Stimulated activated CD4-positive, alpha-beta T cell treated with anti-CD3 and anti-CD28 coated beads, Interleukin-4, amount 100 ng/mL, for 24 hours (primary cell): Measurements from ENCODE around the gene PROK2.

ENCODE experiments used
- DNase-seq: peaks from one replicate; pipeline ENCODE4 v3.0.0-alpha.2; 2020

The PROK2 gene

DNA sequence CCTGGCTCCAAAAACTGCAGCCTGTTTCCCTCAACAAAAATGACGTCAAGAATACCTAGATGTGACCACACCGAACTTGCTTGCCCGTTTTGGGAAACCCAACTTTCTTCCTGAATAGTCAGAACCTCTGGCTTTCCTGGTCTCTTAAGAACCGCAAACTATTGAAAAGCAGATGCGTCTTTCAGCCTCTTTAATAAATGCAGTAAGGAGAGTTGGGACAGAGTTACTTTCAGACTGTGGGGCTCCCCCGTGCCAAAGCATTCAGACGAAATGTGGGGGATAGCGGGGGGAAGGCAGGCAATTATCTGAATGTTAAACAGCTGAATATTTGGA is 1.2 kb upstream of the PROK2 start:
- no peak for DNase-seq

DNA sequence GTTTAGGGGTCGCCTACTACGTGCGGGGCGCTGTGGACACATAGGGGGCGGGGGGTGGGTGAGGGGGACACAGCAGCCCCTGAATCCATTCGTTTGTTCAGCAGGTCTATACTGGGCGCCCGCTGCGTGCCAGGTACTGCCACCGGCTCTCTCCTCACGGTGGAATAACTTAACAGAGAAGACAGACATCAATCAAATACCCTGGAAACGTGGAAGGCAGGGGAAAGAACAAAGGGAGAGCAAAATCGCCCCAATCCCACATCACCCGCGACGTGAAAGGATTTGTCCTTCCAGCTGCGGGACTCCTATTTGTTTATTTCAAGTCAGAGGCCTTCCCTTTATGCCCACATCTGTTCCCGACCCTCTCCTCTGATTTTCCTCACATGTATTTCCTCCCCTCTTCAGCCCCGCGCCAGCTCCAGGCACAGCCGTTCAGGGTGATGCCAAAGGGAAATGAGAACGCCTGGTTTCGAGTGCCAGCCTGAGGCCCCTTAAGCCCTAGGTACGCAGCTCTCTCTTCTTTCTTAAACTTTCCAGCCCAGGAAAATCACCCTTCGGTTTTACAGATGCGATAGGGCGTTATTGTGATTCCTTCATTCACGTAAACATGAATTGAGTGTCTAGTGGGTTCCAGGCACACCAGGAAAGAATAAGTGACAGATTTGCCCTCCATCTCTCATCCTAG is 726 bp upstream of the PROK2 start:
- DNase-seq: no peak

DNA sequence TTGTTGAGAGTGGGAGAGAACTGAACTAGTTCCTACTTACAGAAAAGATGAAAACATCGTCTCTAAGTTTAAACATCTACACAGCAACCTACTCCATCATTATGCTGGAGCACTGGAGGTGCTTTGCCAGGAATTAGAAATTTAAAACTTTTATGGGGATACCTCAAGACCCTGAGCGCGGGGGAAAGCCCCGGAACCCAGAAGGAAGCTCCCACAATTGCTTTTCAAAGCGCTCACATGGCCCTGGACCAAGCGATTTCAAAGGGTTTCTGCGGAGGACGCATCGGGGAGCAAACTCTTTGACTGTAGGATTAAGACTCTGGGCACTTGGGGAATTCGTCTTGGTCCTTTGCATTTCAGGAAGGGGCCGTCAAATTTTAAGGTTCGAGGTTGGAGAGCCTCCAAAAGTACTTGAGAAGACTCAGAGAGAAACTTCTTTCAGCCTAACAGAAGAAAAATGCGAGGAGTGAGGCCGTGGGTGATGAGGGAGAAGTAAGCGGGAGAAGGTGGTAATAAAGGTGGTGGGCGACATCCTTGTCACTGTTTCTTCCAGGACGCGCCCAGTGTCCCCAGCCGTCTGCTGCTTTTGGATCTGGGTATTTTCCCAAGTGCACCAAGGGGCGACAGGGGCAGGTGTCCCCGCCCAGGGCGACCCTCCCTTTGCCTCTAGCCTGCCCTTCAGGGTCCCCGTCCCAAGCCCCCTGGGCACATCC is 591 bp downstream of the PROK2 start:
- no peak for DNase-seq

DNA sequence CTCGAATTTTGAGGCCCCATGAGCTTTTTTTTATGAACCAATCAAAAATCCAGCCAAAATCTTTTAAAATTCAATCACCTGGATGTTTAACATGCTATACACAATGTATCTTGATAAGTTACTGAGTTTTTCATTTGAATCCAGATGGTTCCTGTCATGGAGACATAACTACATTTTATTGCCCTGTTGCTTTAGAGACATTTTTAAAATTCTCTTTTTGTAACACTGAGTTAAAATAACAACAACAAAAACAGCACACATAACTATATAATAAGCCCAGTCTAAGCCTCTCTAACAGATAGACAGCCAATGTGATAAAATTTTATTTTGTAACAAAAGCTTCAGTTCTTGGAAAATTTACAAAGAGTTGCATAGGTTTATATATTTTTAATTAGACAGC is 1.8 kb downstream of the PROK2 start:
- DNase-seq: no peak

DNA sequence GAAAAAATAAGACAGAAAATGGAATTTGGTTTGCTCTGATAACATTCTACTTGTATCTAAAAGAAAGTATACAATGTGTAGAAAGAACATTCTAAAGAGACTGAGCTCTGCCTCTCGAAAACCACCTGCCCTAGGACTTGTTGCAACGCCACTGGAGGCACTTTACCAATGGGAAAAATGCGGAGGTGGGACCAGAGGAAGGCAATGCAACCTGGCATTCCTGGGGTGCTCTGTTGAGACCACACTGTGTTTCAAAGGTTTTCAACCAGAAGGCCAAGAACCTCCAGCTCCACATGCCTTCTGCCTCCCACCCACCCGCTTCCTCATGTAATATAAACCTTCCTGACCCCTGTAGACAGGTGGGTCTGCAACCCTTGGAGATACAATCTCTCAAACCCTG is 4.5 kb downstream of the PROK2 start:
- no peak for DNase-seq

DNA sequence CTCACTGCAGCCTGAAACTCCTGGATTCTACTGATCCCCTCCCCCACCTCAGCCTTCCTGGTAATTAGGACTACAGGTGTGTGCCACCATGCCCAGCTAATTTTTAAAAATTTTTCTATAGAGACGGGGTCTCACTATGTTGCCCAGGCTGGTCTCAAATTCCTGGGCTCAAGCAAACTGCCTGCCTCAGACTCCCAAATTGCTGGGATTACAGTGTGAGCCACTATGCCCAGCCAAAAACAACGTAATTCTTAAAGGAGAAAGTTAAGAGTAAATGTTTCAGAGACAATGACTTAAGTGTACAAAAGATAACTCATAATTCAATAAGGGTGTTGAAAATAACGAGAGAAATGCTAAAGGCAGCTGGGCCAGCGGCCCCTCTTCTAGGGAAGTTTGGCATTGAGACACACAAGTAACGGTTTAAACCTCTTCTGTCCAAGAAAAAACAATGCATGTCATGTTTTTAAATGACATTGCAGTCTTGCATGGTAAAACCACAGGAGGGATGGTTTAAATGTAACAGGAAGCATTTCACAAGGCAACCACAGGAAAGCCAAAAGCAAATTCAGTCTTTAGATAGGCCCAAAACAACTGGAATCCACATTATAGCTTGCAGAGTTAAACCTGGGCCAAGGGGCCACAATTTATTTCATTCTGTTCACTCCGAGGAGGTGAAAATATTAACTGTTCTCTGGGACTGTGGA is 5.1 kb downstream of the PROK2 start:
- no peak for DNase-seq

DNA sequence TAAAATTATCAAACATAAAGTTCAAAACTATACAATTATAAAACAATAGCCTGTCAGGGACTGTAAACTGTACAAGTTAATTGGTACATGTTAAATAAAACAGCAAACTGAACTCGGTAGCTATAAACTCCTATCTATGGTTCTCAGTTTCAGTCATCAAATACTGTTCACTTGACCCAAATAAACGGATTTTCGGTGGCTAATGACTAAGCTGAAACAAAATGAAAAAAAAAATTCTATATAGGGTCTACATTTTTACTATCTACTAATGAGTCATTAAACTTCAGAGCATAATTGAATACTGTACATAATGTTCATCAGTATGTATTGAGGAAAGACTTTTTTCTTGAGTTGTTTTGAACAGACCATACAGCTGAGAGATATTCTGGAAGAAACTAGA is 6.6 kb downstream of the PROK2 start:
- DNase-seq: no peak

DNA sequence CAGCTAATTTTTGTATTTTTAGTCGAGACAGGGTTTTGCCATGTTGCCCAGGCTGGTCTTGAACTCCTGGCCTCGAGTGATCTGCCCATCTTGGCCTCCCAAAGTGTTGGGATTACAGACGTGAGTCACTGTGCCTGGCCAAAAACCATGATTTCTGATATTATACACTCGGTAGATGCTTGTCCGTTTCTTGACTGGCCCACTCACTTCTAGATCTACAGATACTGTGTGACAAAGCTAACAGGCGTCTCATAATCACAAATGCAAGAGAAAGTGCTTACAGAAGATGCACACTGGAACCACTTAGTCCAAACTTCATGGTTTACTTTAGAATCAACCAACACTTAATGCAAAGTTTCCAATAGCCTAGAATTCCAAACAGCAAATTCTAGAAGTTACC is 8.4 kb downstream of the PROK2 start:
- no peak for DNase-seq

DNA sequence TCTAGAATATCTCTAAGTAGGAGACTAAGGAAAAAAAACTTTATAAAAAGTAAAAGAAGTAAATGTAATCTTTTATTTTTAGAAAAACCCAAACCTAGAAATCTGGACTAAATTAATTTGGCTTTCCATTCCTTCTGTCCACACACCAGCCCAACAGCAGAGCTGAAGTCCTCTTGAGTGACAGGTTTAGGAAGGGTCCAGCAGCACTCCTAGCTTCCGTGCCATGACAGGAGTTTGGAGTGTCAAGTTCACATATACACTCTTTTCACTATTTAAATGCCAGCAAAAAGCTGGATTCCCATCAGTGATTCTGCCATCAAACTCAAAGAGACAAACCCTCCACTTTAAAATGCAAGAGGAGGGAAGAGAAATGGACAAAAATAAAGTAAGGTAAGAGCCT is 13.1 kb downstream of the PROK2 start:
- DNase-seq: no peak

DNA sequence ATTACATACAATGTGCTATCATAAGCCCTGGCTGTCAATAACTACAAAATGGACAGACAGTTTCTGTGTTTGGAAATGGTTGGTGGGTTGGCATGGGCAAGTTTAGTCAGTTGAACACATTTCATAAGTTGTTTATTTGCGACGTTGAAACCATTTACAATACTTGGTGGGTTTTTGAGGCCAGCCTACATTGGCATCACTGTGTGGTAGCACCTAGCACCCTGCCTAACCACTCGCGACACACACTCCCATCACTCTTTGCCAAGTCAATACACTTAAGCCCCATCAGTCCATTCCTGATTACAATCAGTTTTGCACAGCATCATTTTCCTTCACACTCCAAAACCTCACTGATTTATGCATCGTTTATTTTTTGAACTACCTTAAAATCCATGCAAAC is 13.8 kb downstream of the PROK2 start:
- no peak for DNase-seq

DNA sequence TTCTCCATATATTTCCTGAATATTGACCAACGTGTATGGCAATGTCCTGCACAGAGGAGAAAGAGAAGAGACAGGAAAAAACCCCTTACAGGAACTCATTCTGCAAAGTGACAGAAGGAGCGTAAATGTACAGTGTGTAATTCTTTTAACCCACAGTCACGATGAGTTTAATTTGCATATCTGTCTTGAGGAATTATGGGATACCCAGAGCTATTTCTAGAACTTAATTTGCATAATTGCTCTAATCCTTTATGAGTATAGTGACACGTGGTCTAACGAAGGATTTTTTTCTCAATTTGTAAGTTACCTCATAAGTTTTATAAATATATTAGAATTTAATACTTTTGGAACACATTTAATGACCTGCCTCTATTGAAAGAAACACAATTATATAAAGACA is 21.5 kb downstream of the PROK2 start:
- DNase-seq: no peak

DNA sequence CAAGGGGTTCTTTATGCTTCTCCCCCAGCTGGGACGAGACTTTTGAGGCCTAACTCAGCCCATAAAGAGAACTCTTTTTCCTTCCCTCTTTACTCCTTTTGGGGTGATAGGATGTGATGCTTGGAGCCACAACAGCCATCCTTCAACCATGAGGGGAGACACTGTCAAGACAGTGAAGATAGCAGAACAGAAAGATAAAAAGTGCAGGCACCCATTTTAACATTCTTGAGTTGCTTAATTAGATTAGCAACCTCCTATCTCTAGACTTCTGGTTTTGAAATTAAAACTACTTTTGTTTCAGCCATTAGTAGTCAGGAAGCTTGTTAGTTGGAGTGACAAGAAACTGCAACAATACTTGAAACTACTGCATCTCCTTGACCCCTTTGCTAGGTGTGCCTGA is 24.8 kb downstream of the PROK2 start:
- DNase-seq: no peak

DNA sequence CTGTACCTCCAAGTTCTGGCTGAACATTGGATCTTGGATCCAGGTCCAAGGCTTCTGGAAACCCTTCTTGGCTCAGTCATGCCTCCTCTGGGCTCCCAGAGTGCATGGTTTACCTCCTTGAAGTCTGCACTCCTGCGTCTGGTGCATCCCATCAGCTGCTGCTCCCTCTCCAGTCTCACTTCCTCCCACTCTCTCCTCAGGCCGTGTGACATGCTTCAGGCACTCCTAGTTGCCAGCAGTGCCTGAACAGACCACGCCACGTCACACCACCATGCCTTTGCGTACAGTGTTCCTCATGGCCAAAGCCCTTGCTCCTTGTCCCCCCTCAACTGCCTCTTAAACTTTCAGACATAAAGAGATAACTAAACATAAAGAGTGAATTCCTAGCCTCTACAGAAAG is 25.5 kb downstream of the PROK2 start:
- DNase-seq: no peak

DNA sequence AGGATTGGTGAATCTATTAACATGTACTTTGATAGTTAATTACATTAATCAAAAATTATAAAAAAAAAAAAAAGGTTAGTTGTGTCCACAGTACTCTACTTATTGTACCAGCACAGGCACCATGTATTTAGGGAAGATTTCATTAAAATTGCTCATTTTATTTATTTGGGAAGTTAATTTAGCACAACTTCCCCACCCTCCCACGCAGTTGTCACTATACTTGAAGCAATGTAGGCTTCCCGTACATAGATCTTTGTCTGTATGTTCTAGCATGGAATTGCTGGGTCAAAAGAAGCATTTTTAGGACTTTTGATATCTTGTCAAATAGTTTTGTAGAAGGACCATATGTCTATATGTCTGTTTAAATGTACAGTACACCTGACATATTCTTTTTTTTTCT is 26.9 kb downstream of the PROK2 start:
- DNase-seq: no peak

DNA sequence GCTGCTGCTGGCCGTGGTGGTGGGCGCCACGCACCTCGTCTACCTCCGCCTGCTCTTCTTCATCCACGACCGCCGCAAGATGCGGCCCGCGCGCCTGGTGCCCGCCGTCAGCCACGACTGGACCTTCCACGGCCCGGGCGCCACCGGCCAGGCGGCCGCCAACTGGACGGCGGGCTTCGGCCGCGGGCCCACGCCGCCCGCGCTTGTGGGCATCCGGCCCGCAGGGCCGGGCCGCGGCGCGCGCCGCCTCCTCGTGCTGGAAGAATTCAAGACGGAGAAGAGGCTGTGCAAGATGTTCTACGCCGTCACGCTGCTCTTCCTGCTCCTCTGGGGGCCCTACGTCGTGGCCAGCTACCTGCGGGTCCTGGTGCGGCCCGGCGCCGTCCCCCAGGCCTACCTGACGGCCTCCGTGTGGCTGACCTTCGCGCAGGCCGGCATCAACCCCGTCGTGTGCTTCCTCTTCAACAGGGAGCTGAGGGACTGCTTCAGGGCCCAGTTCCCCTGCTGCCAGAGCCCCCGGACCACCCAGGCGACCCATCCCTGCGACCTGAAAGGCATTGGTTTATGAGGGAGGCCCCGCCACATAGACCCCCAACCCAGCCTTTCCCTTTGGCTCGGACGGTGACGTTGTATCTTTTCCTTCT is 30.2 kb downstream of the PROK2 start:
- DNase-seq: no peak

DNA sequence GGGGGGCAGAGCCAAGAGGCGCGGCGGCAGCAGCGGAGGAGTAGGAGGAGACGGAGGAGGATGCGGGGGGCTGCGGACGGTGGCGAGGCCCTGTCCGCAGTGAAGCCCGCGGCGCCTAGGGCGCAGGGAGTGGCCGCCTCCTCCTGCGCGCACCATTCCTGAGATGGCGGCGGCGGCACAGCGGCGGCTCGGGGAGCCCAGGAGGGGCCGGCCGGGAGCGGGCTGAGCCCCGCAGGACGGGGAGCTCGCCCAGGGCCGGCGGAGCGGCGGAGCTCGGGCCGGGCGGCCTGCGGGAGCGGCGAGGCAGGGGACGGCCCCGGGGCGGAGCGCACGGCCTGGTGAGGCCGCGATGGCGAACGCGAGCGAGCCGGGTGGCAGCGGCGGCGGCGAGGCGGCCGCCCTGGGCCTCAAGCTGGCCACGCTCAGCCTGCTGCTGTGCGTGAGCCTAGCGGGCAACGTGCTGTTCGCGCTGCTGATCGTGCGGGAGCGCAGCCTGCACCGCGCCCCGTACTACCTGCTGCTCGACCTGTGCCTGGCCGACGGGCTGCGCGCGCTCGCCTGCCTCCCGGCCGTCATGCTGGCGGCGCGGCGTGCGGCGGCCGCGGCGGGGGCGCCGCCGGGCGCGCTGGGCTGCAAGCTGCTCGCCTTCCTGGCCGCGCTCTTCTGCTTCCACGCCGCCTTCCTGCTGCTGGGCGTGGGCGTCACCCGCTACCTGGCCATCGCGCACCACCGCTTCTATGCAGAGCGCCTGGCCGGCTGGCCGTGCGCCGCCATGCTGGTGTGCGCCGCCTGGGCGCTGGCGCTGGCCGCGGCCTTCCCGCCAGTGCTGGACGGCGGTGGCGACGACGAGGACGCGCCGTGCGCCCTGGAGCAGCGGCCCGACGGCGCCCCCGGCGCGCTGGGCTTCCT is 31.0 kb downstream of the PROK2 start, which contains the start of gene GPR27:
TSS of gene GPR27 (plus strand) at position 155 of the 909 bp plus-strand sequence. CDS start at position 350, 195 bp downstream.
- no peak for DNase-seq

DNA sequence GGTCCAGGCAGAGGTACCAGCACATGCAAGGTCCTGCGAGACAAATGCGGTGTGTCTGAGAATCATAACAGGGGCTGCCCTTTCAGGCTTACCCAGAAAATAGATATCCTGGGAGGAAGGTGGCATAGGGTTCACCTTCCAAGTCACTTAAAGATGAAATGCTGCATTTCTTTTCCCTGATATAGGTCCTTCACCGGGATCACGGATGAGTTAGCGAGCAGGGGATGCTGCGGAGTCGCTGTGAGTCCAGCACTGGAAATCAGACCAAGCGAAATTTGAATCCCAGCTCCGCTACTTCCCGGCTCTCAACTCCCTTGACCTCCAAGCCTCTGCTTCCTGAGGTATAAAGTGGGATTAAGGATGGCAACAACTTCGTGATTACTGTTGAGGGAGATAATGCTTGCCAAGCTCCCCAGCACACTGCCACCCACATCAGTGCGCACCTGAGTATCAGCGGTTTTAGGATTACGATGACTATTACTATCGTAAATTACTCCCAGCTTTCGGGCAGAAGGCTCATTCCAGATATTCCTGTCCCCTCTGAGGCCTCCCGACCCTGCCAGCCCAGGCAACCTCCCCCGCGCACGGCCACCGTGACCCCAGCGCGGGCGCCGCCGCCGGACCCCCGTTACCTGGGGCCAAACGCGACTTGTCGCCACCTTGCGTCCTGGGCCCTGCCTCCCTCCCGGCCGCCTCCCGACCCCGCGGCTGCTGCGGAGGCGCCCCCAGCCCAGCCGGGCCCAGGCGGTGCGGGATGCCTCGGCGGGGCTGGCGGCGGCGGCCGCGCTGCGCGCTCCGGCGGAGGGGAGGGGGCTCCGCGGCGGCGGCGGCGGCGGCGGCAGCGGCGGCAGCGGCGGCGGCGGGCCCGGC is 31.9 kb downstream of the PROK2 start:
- no peak for DNase-seq

DNA sequence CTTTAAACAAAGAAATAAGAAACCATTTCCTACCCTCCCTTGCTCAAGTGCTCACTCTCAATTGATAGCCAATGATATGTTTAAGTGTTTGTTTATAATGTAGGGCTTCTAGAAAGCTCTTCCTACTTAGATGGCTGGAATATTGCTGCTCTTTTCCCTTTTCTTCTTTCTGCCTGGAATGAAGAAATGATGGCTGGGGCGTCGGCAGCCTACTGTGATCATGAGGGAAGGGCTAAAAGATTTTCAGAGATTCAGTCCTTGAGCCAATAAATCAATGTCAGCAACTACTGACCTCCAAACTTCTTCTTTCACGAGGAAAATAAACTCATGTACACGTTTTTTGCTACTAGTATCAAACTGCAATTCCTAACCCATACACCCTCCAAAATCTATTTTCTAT is 33.3 kb downstream of the PROK2 start:
- no peak for DNase-seq

DNA sequence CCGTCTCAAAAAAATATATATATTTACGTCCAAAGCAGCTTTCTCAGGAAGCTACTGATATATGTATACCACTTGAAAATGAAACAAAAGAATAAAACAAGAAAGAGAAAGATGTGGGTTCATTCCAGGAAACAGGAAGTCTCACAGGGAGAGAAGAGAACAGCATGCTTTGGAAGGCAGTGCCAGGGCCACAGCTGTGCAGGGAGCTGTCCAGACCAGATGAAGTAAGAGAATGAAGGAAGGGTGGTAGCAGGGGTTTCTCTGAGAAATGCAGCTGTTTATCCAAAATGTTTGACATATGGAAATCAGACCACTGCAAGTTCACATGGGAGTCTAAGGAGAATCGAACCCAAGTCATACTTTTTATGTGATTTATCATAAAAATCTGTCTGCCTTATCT is 40.2 kb downstream of the PROK2 start:
- DNase-seq: no peak

DNA sequence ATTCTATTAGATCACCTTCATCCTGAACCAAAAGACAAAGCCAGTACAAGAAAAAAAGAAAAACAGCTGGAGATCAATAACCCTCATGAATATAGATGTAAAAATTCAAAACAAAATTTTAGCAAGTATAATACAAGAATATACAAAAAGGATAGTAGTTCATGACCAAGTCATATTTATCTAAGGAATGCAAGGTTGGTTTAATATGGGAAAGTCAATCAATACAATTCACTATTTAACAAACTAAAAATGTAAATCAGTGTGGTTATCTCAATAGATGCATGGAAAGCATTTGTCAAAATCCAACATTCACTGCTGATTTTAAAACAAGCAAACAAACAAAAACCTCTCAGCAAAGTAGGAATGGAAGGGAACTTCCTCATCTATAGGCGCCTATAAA is 42.3 kb downstream of the PROK2 start:
- DNase-seq: no peak

DNA sequence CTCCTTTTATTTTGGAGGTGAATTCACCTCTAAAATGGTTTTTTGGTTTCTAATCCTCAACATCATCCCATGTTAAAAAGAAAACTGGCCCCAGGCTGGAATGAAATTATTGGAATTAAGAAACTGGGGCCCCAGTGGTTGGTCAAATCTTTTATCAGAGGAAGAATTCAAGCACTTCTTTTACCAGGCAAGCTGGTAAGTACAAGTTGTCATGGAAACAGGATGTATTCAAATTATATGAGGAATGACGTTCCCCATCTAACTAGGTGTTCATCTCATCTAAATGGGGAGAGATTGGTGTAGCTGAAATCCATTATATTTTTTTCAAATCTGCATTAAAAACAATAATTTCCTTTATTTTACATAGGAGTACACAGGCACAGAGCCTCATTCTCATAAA is 50.1 kb downstream of the PROK2 start:
- DNase-seq: no peak

DNA sequence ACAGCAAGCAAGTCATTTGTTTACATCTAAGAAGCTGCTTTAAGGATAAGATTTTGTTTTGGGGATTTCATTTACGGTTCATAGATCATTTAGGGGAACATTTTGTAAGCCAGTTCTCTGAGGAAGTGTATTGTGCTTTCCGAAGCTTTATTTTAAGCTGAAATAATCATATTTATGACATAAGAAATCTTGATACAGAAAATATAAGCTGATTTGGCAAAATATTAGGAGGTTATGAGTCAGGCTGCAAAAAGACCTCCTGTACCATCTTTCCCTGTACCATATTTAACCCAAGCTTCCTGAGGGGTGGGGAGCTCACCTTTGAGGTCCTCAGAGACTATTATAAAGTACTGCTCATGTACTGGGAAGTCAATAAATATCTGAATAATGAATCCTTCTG is 51.6 kb downstream of the PROK2 start:
- DNase-seq: no peak
